HepG2 (cell line): Measurements from ENCODE around the gene TRAF3. TPM values are rescaled to one million over a fixed set of nuclear protein-coding genes. Genes with fewer than 3 reads are reported as not detected.
A peak's percentile ranks its signal among the peaks of the same experiment; 100 is the strongest.

Source experiments
- CHD4 ChIP-seq: fragments of 200-600 bp; sonication (generic); IDR thresholded peaks from 2 replicates; pipeline ENCODE4 v1.7.0; 2017; ENCODE audit warnings: mild to moderate bottlenecking, low read length, borderline replicate concordance
- FOXJ3 ChIP-seq: sonication (generic); formaldehyde crosslinking; IDR thresholded peaks from 2 replicates; pipeline ENCODE4 v1.4.0; 2020; ENCODE audit warnings: missing genetic modification reagents, mild to moderate bottlenecking, borderline replicate concordance
- HOXA5 ChIP-seq: sonication (generic); formaldehyde crosslinking; IDR thresholded peaks from 2 replicates; pipeline ENCODE4 v1.4.0; 2020; ENCODE audit warnings: missing genetic modification reagents
- KMT2A ChIP-seq: sonication (generic); formaldehyde crosslinking; IDR thresholded peaks from 2 replicates; pipeline ENCODE4 v1.4.0; 2020; ENCODE audit warnings: missing genetic modification reagents
- PAX8 ChIP-seq: sonication (generic); formaldehyde crosslinking; IDR thresholded peaks from 2 replicates; pipeline ENCODE4 v1.8.0; 2022; ENCODE audit warnings: mild to moderate bottlenecking, missing genetic modification reagents, borderline replicate concordance
- PHF20 ChIP-seq: sonication (generic); formaldehyde crosslinking; IDR thresholded peaks from 2 replicates; pipeline ENCODE4 v1.5.0; 2020; ENCODE audit warnings: mild to moderate bottlenecking, missing genetic modification reagents
- ZFP82 ChIP-seq: sonication (generic); formaldehyde crosslinking; IDR thresholded peaks from 2 replicates; pipeline ENCODE4 v1.5.1; 2020; ENCODE audit warnings: mild to moderate bottlenecking, missing genetic modification reagents, borderline replicate concordance
- ZNF251 ChIP-seq: sonication (generic); formaldehyde crosslinking; IDR thresholded peaks from 2 replicates; pipeline ENCODE4 v1.9.0; 2021; ENCODE audit warnings: mild to moderate bottlenecking, missing genetic modification reagents
- ZNF256 ChIP-seq: sonication (generic); formaldehyde crosslinking; conservative IDR thresholded peaks from 2 replicates; pipeline ENCODE4 v1.4.0; 2020; ENCODE audit warnings: missing genetic modification reagents
- ZNF263 ChIP-seq: sonication (generic); formaldehyde crosslinking; IDR thresholded peaks from 2 replicates; pipeline ENCODE4 v1.4.0; 2020; ENCODE audit warnings: missing genetic modification reagents
- ZNF30 ChIP-seq: sonication (generic); formaldehyde crosslinking; IDR thresholded peaks from 2 replicates; pipeline ENCODE4 v1.5.0; 2020; ENCODE audit warnings: mild to moderate bottlenecking, missing genetic modification reagents
- ZNF468 ChIP-seq: sonication (generic); formaldehyde crosslinking; IDR thresholded peaks from 2 replicates; pipeline ENCODE4 v1.8.0; 2022; ENCODE audit warnings: mild to moderate bottlenecking, moderate library complexity, missing genetic modification reagents
- ZNF607 ChIP-seq: sonication (generic); formaldehyde crosslinking; IDR thresholded peaks from 2 replicates; pipeline ENCODE4 v1.5.1; 2020; ENCODE audit warnings: missing genetic modification reagents, mild to moderate bottlenecking, borderline replicate concordance
- ZNF776 ChIP-seq: sonication (generic); formaldehyde crosslinking; IDR thresholded peaks from 2 replicates; pipeline ENCODE4 v1.4.0; 2020; ENCODE audit warnings: mild to moderate bottlenecking, missing genetic modification reagents
- polyA plus RNA-seq, 8 experiments: library from polyadenylated mRNA; depleted of rRNA in 3 of 8; stranded (reverse) in 7 of 8; unstranded in 1 of 8; fragments of >200 nt; fragmentation: Illumina TruSeq in 4 of 8; extraction: Trizol in 4 of 8; gene quantifications; 2 replicates each; pipeline versions ENCODE4 v1.2.1 to v1.2.3, GENCODE V29; 2011 to 2016; ENCODE audit warnings: low read depth in 4 of 8, missing spikeins in 1 of 8, mixed read lengths in 1 of 8; ENCODE audit not compliant: insufficient read depth in 1 of 8
- total RNA-seq, 5 experiments: library from RNA; depleted of rRNA; stranded (reverse); fragments of >200 nt; fragmentation: Illumina TruSeq; extraction: Trizol; gene quantifications; 2 replicates each; pipeline ENCODE4 v1.2.3, GENCODE V29; 2016; ENCODE audit warnings: low read depth in 1 of 5
- TF ChIP-seq, protein P1 (sequence below): sonication (generic); formaldehyde crosslinking; IDR thresholded peaks from 2 replicates; pipeline ENCODE4 v1.4.0; 2020; ENCODE audit warnings: missing genetic modification reagents
- TF ChIP-seq, protein P2 (sequence below): sonication (generic); formaldehyde crosslinking; IDR thresholded peaks from 2 replicates; pipeline ENCODE4; 2020; ENCODE audit warnings: missing genetic modification reagents, mild to moderate bottlenecking, borderline replicate concordance
- TF ChIP-seq, protein P3 (sequence below), 2 experiments: sonication (generic) in 1 of 2; formaldehyde crosslinking in 1 of 2; IDR thresholded peaks; 2 replicates each; pipeline versions ENCODE4 v1.4.0 to v1.6.1; 2016 to 2020; ENCODE audit warnings: borderline replicate concordance in 1 of 2, low read depth in 1 of 2, mild to moderate bottlenecking in 1 of 2, missing genetic modification reagents in 1 of 2
- TF ChIP-seq, protein P4 (sequence below): IDR thresholded peaks from 2 replicates; pipeline ENCODE4 v1.6.1; 2016; ENCODE audit warnings: low read depth, control low read depth

Gene TRAF3
- total and polyA plus RNA-seq, 2 of the 13 experiments (the other 11 are each of a cell fraction or from before 2014, with no cell fraction given), result 6.9 to 12.2 TPM

DNA sequence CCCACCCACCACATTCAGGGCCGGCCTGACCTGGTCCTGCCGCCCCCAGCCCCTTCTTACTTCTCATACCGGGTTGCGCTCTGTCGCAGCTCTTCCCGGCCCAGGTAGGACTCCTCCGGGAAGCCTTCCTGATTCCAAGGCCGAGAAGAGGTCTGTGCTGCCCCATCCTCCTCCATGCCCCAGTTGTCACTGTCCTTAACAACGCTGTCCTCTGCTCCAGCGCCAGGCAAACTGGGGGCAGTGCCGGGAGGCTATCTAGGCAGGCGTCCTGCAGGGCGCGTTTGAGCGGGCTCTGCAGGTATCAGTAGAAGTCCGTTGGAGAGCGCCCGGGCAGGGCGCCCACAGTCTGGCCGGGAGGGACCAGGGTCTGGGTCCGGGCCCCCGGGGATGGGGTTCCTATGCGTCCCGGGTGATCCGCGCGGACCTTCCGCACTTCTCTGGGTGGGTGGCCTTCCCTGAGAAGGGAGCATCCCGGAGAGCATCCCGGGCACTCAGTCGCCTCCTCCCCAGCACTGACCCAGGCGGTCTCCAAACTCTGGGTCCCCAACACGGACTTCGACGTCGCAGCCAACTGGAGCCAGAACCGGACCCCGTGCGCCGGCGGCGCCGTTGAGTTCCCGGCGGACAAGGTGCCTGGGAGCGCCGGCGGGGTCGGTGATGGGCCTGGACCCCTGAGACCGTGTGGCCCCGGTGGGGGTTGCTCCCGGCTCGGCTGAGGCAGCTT lies 146.1 kb downstream of the TRAF3 start (continued):
- TF ChIP-seq HOXA5 (CRISPR knock-in tag) (no peak), KMT2A (0 out of 2 replicates have a peak, but pooled peaks have one; percentile 4), ZFP82 (0 out of 2 replicates have a peak, but pooled peaks have one; percentile 14), ZNF30 (0 out of 2 replicates have a peak, but pooled peaks have one; percentile 30), ZNF607 (CRISPR knock-in tag) (no peak), CHD4 (no peak), ZNF776 (CRISPR knock-in tag) (no peak), PHF20 (CRISPR knock-in tag) (no peak), ZNF251 (CRISPR knock-in tag) (no peak), FOXJ3 (CRISPR knock-in tag) (no peak), ZNF468 (CRISPR knock-in tag) (no peak), ZNF263 (peak; percentile 3; the same call in 1 of the 2 replicates), ZNF256 (CRISPR knock-in tag) (no peak), PAX8 (CRISPR knock-in tag) (no peak)
- TF ChIP-seq, protein P1, sequence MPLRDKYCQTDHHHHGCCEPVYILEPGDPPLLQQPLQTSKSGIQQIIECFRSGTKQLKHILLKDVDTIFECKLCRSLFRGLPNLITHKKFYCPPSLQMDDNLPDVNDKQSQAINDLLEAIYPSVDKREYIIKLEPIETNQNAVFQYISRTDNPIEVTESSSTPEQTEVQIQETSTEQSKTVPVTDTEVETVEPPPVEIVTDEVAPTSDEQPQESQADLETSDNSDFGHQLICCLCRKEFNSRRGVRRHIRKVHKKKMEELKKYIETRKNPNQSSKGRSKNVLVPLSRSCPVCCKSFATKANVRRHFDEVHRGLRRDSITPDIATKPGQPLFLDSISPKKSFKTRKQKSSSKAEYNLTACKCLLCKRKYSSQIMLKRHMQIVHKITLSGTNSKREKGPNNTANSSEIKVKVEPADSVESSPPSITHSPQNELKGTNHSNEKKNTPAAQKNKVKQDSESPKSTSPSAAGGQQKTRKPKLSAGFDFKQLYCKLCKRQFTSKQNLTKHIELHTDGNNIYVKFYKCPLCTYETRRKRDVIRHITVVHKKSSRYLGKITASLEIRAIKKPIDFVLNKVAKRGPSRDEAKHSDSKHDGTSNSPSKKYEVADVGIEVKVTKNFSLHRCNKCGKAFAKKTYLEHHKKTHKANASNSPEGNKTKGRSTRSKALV, result peak; percentile 20; the same call in 1 of the 2 replicates
- TF ChIP-seq, protein P2, sequence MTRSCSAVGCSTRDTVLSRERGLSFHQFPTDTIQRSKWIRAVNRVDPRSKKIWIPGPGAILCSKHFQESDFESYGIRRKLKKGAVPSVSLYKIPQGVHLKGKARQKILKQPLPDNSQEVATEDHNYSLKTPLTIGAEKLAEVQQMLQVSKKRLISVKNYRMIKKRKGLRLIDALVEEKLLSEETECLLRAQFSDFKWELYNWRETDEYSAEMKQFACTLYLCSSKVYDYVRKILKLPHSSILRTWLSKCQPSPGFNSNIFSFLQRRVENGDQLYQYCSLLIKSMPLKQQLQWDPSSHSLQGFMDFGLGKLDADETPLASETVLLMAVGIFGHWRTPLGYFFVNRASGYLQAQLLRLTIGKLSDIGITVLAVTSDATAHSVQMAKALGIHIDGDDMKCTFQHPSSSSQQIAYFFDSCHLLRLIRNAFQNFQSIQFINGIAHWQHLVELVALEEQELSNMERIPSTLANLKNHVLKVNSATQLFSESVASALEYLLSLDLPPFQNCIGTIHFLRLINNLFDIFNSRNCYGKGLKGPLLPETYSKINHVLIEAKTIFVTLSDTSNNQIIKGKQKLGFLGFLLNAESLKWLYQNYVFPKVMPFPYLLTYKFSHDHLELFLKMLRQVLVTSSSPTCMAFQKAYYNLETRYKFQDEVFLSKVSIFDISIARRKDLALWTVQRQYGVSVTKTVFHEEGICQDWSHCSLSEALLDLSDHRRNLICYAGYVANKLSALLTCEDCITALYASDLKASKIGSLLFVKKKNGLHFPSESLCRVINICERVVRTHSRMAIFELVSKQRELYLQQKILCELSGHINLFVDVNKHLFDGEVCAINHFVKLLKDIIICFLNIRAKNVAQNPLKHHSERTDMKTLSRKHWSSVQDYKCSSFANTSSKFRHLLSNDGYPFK (CRISPR knock-in tag), result no peak
- TF ChIP-seq, protein P3, sequence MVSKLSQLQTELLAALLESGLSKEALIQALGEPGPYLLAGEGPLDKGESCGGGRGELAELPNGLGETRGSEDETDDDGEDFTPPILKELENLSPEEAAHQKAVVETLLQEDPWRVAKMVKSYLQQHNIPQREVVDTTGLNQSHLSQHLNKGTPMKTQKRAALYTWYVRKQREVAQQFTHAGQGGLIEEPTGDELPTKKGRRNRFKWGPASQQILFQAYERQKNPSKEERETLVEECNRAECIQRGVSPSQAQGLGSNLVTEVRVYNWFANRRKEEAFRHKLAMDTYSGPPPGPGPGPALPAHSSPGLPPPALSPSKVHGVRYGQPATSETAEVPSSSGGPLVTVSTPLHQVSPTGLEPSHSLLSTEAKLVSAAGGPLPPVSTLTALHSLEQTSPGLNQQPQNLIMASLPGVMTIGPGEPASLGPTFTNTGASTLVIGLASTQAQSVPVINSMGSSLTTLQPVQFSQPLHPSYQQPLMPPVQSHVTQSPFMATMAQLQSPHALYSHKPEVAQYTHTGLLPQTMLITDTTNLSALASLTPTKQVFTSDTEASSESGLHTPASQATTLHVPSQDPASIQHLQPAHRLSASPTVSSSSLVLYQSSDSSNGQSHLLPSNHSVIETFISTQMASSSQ (IDR thresholded peaks at IDR 0.05; ENCODE audit: low read depth), result no peak
- TF ChIP-seq, protein P3 (CRISPR knock-in tag; IDR thresholded peaks at IDR 0.05; ENCODE audit: borderline replicate concordance), result no peak
- TF ChIP-seq, protein P4, sequence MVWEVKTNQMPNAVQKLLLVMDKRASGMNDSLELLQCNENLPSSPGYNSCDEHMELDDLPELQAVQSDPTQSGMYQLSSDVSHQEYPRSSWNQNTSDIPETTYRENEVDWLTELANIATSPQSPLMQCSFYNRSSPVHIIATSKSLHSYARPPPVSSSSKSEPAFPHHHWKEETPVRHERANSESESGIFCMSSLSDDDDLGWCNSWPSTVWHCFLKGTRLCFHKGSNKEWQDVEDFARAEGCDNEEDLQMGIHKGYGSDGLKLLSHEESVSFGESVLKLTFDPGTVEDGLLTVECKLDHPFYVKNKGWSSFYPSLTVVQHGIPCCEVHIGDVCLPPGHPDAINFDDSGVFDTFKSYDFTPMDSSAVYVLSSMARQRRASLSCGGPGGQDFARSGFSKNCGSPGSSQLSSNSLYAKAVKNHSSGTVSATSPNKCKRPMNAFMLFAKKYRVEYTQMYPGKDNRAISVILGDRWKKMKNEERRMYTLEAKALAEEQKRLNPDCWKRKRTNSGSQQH (CRISPR knock-in tag), result no peak
